ENCODE measurements around the gene ITLN1.
"Not testable (repeated sequence)": the region's sequence is repeated elsewhere in the genome, so short reads cannot be mapped to it uniquely, and the experiment has no call there.

The ITLN1 gene

DNA sequence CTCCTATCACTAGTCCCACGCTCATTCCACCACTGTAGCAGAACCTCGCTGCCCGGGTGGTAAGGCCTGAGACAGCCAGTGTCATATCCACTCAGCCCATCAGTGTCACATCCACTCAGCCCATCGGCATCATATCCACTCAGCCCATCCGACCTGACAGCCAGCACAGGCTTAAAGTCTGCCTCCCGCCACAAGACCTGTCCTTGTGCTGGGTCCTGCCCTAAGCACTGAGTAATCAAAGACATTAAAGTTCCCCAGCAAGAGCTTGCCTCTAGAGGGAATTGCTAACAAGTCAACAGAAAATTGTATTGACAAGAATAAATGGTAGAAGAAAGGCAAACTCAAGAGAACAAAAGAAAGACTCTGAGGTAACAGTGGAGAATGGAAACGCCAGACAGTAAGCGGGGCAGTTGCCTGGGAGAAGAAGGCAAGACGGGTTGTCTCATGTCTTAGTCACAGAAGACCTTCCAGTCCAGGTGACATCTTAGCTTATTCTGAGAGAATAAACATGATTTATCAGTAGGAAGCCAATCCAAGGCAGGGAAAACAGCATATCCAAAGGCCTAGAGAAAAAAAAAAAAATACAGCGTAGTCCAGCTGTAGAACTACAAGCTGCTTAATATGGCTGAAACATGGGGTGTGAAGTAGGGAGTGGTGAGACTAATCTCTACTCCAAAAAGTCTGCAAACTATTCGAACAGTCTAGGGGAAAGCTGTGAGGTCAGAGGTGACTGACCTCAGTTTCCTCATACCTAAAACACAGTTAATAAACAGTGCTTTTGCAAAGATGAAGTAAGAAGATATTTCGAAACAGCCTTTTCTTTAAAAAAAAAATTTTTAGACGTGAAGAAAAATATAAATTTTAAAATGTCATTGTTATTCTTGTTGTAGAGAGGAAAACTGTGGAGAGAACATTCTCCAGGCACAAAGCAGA, 1.1 kb downstream of the ITLN1 start:
- no peak for DNase-seq (ENCODE audit: low read depth in 2 of 2)

DNA sequence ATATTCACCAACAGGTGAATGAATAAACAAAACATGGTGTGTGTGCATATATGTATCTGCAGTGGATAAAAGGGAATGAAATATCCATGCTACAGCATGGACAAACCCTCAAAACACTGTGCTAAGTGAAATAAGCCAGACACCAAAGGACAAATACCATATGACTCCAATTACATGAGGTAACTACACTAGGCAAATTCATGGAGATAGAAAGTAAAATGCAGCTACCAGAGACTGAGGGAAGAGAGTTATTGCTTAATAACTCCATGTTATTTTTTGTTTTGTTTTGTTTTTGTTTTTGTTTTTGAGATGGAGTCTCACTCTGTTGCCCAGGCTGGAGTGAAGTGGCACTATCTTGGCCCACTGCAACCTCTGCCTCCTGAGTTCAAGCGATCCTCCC, 2.4 kb downstream of the ITLN1 start:
- no peak for DNase-seq (ENCODE audit: low read depth in 2 of 2)

DNA sequence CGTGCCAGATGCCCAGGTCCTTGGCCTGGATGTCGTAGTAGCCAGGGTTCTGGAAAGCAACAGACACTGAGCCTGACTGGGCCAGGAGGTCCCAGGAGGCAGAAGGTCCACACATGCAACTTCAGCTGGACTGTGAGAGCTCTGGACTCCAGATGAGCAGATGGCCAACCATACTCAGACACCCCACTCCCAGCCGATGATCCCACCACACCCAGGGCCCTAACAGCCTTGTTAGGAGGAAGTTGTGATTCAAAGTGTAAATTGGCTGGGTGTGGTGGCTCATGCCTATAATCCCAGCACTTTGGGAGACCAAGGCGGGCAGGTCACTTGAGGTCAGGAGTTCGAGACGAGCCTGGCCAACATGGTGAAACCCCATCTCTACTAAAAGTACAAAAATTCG, 3.7 kb downstream of the ITLN1 start:
- not testable (repeated sequence) for DNase-seq (ENCODE audit: low read depth in 2 of 2)

DNA sequence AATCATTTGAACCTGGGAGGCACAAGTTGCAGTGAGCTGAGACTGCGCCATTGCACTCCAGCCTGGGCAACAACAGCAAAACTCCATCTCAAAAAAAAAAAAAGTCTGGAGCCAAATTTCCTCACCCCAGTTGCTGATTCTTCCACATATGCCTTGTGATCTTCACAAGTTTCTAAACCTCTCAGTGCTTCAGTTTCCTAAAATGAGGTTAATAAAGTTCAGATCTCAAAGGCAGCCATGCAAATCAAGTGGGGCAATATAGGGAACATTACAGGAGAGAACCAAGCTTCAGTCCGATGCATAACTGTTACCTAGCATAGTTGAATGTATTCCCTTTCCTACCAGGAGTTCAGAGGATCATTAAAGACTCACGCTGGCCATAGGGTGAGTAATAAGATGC, 4.8 kb downstream of the ITLN1 start:
- DNase-seq (ENCODE audit: low read depth in 2 of 2), result no peak

DNA sequence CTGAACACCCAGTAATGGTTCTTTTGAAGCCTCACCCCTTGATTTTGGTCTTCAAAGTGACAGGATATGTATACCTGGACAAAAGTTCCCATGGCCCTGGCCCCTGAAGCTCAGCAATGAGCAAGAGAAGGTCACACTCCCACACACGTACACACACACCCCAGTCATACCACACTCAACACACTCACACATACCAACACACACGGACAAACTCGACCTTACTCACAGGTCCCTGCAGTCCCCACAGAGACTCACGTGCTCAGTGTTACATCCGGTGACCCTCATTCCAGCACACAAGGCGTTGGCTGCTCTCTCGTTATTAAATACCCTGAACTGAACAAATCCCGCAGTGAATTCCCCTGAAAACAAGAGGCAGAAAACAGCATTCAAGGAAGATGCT, 5.9 kb downstream of the ITLN1 start:
- DNase-seq (ENCODE audit: low read depth in 2 of 2), result no peak

DNA sequence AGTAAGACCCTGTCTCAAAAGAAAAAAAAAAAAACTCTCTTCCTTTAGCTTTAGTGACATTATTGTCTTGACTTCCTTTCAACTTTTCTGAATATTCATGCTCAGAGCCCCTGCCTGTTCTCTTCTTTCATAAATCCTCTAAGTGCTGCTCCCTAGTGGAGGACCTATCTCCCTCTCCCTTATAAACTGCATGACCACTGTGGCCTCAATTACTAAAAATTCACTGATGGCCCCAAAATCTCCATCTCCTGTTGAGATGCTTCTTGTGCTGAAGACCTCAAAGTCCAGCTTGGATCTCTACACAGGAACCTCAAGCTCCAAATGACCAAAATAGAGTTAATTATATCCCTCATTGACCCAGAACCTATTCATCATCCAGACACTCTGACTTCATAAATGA, 7.8 kb downstream of the ITLN1 start:
- no peak for DNase-seq (ENCODE audit: low read depth in 2 of 2)

DNA sequence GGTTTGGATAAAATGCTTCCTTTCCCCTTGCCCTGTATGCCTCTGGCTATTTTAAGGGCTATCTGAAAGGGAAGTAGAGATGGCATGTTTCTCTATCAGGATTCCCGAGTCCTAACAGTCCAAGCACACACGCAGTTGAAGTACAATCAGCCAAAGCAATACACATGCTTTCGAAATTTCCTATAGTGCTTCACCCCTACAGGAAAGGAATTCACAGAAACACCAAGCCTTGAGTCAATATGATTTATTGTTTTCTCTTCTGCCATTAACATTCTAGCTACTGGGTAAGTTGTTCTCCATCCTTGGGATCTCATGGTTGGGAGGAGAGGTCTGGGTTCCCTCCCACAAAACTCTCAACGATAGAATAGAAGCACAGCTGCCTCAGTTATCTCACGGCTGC, 8.7 kb downstream of the ITLN1 start:
- no peak for DNase-seq (ENCODE audit: low read depth in 2 of 2)

DNA sequence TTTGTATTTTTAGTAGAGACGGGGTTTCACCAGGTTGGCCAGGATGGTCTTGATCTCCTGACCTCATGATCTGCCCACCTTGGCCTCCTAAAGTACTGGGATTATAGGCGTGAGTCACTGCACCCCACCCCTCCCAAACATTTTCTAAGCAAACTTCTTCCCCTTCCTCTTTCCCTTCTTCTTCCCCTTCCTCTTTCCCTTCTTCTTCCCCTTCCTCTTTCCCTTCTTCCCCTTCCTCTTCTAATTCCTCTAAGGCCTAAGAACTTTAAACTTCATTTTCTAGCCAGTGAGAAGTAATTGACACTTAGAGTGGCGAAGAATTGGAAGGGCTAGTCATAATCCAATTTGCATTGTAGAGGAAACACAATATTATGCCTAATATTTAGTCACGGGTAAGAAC, 9.4 kb downstream of the ITLN1 start:
- not testable (repeated sequence) for DNase-seq (ENCODE audit: low read depth in 2 of 2)

DNA sequence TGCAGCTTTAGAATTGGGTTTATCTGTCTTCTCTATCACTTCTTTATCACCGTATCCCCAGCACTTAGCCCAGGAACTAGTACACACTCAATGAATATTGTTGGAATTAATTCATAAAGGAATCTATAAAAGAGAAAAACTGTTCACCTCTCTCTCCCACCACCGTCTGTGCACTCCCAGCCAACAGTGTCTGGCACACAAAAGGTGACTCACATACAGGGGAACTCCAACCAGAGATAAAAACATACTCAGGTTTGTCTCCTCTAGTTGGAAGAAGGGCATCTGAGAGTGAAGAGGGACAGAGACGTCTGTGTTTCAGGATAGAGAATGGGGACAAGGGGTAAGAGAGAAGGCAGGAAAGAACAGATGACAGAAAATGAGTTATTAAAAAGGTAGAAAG, 10.0 kb downstream of the ITLN1 start:
- no peak for DNase-seq (ENCODE audit: low read depth in 2 of 2)

DNA sequence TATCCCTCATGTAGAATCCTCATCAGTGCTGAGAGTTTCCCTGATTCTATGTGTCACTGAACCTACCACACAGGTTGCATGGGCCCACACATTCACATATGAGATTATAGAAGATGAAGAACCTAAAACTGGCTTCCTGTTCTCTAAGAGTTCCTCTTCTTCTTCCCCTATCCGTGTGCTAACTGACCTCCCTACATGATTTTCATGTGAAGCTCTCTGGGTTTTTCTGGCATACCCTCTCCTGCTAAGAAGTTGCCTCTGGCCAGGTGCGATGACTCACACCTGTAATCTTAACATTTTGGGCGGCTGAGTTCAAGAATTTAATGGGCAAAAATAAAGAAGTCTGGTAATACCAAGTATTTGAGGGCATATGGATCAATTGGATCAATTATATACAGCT, 16.8 kb downstream of the ITLN1 start:
- DNase-seq (ENCODE audit: low read depth in 2 of 2), result no peak

DNA sequence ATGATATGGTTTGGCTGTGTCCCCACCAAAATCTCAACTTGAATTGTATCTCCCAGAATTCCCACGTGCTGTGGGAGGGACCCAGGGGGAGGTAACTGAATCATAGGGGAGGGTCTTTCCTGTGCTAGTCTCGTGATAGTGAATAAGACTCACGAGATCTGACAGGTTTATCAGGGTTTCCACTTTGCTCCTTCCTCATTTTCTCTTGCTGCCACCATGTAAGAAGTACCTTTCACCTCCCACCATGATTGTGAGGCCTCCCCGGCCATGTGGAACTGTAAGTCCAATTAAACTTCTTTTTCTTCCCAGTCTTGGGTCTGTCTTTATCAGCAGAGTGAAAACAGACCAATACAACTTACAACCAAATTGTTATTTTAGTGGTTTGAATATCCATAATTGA, 17.3 kb downstream of the ITLN1 start:
- DNase-seq (ENCODE audit: low read depth in 2 of 2), result not testable (repeated sequence)

DNA sequence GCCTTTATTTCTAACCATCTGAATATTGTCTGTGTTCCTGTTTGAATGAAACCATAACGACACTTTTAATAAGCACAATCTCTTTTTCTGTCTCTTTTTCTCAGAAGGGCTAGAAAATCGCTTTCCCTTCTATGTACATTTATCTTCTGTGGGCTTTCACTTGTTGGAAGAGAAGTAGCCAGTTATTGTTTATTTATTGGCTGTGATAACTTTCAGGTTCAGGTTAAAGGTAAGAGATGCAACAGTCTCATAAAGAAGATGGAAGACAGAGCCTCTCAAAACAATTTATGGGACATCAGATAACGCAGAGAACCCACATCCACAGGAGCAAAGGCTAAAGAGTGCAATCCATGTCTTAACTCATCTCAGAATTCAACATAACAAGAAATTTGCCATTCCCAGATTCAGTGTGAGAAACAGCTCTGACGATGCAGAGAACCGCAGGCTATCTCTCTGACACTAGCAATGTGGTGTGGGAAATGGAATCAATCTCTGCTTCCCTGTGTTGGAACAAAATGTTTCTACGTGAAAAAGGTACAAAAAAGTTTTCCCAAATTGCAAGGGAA, 18.2 kb downstream of the ITLN1 start:
- DNase-seq (ENCODE audit: low read depth in 2 of 2), result no peak

DNA sequence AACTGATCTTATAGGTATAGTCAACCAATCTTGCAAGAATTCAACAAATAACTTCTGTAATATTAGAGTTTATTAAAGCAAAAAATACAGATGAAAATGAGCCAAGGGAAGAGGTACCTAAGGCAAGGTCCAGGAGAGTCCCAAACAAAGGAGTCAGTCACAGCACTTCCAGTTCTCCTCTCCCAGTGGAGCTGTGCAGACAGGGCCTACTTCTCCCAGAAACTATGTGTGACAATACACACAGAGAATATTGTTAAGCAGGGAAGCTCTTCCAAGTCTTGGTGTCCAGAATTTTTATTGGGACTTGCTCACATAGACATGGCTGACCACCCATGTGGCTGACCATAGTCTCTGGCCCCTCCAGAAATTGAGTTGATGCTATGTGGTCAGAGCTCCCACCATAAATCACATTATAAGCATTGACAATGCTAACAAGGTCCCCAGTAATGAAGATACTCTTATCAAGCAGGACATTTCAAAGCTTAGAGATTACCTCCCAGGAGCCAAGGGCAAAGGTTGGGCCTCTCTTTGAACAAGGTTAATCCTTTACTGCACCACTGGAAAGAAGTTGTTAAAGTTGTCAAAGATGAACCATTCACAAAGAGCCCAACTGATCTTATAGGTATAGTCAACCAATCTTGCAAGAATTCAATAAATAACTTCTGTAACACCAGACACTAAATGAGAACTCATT, 18.8 kb downstream of the ITLN1 start:
- no peak for DNase-seq (ENCODE audit: low read depth in 2 of 2)

DNA sequence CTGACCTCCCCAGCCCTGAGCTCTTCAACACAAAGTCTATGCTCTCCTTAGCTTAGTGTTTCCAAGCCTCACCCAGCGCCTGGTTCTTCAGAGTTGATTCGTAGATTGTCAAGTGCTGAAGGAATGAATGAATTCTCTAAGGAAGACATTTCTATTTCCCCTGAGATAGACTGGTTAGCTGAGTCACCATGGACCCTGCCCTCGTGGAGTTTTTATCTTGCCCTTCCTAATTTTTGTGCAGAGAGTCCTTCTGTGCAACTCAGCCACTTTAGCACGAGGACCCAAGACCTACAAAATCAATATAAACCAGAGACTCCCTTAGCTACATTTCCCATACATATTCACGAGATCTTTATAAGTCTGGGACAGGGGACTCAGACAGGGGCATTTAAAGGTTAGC, 19.6 kb downstream of the ITLN1 start:
- DNase-seq (ENCODE audit: low read depth in 2 of 2), result no peak

DNA sequence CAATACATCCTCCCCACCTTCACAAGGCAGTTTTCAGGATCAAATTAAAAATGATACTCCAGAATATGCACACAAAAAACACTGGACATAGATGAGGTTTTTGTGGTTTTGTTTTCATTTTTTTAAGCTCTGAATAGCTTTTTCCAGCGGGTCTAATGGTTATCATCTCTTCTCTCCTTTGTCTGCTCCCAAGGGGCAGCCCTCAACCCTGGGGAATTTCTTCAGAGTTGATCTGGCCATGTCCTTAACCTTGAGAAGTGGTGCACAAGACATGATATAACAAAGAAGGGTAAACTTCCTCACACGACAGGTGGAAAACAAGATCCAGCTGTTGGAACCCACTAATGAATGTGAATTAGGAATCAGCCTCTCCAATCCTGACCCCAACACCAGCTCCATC, 20.8 kb downstream of the ITLN1 start:
- no peak for DNase-seq (ENCODE audit: low read depth in 2 of 2)

DNA sequence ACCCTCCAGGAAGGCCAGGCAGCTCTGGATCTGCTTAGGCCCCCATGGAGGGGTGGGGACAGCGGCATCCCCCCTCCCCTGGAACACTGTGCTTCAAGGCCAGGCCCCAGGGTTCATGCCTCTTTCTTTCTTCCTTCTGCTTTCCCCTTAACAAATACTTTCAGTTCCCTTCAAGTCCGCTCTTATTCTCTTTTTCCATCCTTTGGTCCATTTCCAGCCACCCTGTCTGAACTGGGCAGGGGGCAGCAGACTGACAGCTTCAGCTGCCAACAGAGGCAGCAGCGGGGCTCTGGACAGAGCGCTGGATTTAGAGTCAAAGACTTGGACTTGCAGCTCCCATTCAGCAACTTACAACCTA, 21.2 kb downstream of the ITLN1 start:
- DNase-seq (ENCODE audit: low read depth in 2 of 2), result no peak

DNA sequence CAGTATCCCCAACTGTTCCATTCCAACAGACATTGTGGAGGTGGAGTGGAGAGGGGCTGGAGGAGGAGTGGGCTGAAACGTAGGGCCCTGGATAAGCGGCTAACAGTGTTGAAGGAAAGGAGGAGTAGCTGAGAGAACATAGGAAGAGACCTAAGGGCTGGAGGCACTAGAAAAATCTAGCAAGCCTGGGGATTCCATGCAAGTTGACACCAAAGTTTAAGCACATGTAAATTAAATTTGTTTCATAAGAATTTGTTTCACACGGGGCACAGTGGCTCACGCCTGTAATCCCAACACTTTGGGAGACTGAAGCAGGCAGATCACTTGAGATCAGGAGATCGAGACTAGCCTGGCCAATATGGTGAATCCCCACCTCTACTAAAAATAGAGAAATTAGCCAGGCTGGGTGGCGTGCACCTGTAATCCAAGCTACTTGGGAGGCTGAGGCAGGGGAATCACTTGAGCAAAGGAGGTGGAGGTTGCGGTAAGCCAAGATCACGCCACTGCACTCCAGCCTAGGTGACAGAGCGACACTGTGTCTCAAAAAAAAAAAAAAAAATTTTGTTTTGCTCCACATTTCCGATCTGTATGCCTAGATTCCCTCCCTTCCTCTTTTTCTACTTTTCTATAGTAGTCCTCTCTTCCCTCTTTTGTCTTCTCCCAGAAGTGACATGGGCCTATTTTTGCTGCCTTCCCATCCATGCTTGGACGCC, 21.8 kb downstream of the ITLN1 start:
- DNase-seq (ENCODE audit: low read depth in 2 of 2), result no peak

DNA sequence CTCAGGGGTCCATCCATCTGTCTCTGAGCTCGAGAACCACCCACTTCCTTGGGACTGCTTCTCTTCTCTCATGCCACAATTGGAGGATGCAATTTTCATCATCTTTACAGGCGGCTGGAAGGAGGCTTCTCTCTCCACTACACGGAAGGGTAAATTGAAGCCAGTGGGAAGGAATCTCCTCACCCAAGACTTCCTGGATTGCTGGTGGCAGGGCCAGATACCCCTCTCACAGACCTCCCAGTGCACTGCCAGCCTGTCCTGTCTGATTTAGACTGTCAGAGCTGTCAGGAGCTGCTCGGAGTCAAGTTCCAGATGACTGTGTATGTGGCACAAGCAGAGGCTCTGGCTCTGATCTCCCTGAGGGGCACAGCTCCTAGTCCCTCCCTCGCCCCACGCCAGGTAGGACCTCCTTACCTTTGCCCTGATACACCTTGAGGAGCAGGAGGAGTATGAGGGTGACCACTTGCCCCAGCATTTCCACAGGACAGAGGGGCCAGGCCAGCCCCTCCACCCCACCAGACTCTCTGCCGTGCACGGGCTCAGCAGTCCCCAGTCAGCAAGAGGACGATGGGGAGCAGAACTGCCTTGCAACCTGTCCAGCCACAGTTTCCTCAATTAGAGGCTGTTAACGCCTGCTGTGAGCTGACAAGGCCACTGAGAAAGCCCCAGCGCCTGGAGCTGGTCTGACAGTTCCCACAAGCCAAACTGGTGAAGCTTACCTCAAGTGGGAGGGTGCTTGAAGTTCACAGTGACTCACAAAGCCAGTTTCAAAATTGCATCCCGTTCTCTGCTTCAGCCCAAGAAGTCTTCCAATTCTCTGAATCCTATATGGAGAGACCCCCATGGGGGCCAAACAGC, 22.5 kb downstream of the ITLN1 start, which contains the start of gene CD244:
TSS of gene CD244 (minus strand) at position 685 of the 858 bp plus-strand sequence. CDS start at position 475, 210 bp downstream.
- peak in 1 of 2 experiments; percentile 44 for DNase-seq (ENCODE audit: low read depth in 2 of 2)

DNA sequence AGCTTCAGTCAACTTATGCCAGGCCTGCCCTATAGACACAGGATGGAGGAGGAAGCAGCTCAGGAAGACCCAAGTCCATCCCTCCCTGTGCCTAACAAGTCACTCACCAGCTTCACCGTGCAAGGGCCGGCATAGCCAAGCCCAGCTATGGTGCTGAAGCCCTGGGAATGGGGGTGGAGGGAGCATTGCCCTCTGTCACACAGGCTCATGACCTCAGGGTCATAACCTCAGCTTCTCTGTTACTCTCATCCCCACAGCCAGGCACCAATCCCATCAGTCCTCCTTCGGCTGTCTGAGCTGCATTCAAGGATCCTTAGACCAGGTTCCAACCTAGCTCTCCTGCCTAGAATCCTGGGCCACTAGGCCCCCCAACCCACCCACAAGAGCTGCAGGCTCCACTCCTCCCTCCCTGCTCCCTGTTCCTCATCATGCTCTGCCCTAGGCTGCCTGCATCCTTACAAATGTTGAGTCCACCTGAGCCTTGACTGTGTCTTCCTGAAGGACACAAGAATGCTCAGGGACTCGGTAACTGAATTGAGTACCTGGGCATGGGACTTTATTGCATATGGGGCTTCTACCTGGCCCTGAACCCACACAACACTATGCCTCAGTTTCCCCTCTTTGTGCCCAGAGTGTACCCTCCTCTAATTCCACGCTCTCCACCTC, 24.0 kb downstream of the ITLN1 start:
- no peak for DNase-seq (ENCODE audit: low read depth in 2 of 2)

DNA sequence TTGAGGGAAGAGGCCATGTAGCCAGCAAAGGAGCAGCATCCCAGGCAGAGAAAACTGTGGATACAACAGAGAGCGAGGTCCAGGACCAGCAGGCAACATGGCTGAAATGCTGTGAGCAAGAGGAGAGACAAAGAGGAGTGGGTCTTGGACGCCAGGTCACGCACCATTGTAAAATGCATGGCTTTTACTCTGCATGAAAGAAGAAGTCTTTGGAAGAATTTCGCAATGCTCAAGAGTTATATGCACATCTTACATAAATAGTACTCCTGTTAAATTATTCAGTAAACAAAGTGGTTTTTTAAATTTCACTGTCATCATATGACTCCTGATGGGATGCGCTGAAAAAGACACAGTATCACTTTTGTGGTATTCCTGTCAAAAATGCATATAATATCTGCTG, 25.8 kb downstream of the ITLN1 start:
- no peak for DNase-seq (ENCODE audit: low read depth in 2 of 2)

DNA sequence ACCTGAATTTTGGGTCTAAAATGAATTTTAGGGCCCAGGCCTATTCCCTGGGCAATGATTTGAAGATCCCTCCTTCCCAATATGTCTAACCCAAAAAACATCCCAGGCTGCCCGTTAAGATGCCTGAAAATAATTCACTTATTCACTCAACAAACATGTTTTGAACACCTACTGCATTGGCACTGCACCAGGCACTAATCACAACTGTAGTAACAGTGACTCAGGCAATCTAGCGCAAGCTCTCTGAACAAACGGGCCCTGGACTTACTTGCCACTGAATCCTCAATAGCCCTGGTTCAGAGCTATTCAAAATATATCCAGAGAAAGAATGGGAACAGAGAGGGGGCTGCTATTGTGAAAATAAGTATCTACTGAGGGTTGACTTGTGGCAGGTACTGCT, 26.5 kb downstream of the ITLN1 start:
- DNase-seq (ENCODE audit: low read depth in 2 of 2), result no peak

Data from stimulated activated CD4-positive, alpha-beta T cell treated with anti-CD3 and anti-CD28 coated beads, Interleukin-12 subunit alpha, Interleukin-12 subunit beta, amount 100 ng/mL, for 24 hours (primary cell).